SU-DHL-6 (cell line): ENCODE data around the gene LCOR.

ENCODE experiments used
- EZH2phosphoT487 ChIP-seq: fragments of 200-600 bp; sonication (generic), shearing (Covaris generic); conservative IDR thresholded peaks from 2 replicates; pipeline ENCODE4 v1.6.1; 2018; ENCODE audit warnings: mild to moderate bottlenecking, antibody characterized with exemption, low read length, moderate library complexity, mixed read lengths
- TF ChIP-seq, protein P1 (sequence below): fragments of 200-600 bp; sonication (generic); IDR thresholded peaks from one replicate; pipeline ENCODE4 v1.5.1; 2017; ENCODE audit warnings: antibody characterized with exemption, mild to moderate bottlenecking, low read length, moderate library complexity; ENCODE audit not compliant: insufficient read depth, poor library complexity, severe bottlenecking

- TF ChIP-seq, protein P1, sequence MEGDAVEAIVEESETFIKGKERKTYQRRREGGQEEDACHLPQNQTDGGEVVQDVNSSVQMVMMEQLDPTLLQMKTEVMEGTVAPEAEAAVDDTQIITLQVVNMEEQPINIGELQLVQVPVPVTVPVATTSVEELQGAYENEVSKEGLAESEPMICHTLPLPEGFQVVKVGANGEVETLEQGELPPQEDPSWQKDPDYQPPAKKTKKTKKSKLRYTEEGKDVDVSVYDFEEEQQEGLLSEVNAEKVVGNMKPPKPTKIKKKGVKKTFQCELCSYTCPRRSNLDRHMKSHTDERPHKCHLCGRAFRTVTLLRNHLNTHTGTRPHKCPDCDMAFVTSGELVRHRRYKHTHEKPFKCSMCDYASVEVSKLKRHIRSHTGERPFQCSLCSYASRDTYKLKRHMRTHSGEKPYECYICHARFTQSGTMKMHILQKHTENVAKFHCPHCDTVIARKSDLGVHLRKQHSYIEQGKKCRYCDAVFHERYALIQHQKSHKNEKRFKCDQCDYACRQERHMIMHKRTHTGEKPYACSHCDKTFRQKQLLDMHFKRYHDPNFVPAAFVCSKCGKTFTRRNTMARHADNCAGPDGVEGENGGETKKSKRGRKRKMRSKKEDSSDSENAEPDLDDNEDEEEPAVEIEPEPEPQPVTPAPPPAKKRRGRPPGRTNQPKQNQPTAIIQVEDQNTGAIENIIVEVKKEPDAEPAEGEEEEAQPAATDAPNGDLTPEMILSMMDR = no peak
- TF ChIP-seq EZH2phosphoT487 = no peak
Measured at GRCh38 chr10:96833220-96834001, 1.3 kb downstream of the LCOR start.
